ENCODE results near the gene TNFRSF1A. TPM values are rescaled to one million over a fixed set of nuclear protein-coding genes. Genes with fewer than 3 reads are reported as not detected.

Gene TNFRSF1A
- total and polyA plus RNA-seq, 9 of the 15 experiments (the other 6 are each of a cell fraction or from before 2014, with no cell fraction given), result 0.76 to 43.5 (median 30.0) TPM

DNA sequence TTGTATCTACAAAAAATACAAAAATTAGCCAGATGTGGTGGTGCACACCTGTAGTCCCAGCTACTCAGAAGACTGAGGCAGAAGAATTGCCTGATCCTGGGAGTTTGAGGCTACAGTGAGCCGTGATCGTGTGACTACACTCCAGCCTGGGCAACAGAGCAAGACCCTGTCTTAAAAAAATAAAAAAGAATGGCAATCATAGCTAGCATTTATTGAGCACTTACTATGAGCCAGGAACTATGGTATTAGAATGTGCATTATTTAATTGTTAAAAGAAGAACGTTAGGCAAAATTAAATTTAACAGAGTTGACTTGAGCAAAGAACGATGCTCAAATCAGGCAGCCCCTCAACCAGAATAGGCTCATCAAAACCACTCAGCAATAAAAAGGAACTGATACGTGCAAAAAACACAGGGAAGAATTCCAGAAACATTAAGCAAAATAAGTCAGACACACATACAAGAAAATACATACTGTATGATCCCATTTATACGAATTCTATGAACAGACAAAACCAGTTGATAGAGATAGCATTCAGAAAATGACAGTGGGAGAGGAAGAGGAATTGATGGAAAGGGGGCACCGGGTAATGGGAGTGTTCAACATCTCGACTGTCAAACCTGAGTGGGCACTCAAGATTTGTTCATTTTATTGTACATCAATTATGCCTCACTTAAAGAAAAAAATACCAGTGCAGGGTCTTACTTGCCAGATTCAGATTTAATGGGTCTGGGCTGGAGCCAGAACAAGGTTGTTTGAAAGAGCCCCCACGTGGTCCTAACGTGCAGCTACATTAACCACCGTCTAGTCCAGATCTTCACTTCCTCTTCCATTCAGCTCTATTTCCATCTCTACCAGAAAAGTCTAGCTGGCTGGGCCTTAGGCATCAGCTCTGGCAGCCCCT is 25.4 kb upstream of the TNFRSF1A start (continued):
- TF ChIP-seq, protein P1, sequence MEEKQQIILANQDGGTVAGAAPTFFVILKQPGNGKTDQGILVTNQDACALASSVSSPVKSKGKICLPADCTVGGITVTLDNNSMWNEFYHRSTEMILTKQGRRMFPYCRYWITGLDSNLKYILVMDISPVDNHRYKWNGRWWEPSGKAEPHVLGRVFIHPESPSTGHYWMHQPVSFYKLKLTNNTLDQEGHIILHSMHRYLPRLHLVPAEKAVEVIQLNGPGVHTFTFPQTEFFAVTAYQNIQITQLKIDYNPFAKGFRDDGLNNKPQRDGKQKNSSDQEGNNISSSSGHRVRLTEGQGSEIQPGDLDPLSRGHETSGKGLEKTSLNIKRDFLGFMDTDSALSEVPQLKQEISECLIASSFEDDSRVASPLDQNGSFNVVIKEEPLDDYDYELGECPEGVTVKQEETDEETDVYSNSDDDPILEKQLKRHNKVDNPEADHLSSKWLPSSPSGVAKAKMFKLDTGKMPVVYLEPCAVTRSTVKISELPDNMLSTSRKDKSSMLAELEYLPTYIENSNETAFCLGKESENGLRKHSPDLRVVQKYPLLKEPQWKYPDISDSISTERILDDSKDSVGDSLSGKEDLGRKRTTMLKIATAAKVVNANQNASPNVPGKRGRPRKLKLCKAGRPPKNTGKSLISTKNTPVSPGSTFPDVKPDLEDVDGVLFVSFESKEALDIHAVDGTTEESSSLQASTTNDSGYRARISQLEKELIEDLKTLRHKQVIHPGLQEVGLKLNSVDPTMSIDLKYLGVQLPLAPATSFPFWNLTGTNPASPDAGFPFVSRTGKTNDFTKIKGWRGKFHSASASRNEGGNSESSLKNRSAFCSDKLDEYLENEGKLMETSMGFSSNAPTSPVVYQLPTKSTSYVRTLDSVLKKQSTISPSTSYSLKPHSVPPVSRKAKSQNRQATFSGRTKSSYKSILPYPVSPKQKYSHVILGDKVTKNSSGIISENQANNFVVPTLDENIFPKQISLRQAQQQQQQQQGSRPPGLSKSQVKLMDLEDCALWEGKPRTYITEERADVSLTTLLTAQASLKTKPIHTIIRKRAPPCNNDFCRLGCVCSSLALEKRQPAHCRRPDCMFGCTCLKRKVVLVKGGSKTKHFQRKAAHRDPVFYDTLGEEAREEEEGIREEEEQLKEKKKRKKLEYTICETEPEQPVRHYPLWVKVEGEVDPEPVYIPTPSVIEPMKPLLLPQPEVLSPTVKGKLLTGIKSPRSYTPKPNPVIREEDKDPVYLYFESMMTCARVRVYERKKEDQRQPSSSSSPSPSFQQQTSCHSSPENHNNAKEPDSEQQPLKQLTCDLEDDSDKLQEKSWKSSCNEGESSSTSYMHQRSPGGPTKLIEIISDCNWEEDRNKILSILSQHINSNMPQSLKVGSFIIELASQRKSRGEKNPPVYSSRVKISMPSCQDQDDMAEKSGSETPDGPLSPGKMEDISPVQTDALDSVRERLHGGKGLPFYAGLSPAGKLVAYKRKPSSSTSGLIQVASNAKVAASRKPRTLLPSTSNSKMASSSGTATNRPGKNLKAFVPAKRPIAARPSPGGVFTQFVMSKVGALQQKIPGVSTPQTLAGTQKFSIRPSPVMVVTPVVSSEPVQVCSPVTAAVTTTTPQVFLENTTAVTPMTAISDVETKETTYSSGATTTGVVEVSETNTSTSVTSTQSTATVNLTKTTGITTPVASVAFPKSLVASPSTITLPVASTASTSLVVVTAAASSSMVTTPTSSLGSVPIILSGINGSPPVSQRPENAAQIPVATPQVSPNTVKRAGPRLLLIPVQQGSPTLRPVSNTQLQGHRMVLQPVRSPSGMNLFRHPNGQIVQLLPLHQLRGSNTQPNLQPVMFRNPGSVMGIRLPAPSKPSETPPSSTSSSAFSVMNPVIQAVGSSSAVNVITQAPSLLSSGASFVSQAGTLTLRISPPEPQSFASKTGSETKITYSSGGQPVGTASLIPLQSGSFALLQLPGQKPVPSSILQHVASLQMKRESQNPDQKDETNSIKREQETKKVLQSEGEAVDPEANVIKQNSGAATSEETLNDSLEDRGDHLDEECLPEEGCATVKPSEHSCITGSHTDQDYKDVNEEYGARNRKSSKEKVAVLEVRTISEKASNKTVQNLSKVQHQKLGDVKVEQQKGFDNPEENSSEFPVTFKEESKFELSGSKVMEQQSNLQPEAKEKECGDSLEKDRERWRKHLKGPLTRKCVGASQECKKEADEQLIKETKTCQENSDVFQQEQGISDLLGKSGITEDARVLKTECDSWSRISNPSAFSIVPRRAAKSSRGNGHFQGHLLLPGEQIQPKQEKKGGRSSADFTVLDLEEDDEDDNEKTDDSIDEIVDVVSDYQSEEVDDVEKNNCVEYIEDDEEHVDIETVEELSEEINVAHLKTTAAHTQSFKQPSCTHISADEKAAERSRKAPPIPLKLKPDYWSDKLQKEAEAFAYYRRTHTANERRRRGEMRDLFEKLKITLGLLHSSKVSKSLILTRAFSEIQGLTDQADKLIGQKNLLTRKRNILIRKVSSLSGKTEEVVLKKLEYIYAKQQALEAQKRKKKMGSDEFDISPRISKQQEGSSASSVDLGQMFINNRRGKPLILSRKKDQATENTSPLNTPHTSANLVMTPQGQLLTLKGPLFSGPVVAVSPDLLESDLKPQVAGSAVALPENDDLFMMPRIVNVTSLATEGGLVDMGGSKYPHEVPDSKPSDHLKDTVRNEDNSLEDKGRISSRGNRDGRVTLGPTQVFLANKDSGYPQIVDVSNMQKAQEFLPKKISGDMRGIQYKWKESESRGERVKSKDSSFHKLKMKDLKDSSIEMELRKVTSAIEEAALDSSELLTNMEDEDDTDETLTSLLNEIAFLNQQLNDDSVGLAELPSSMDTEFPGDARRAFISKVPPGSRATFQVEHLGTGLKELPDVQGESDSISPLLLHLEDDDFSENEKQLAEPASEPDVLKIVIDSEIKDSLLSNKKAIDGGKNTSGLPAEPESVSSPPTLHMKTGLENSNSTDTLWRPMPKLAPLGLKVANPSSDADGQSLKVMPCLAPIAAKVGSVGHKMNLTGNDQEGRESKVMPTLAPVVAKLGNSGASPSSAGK (IDR thresholded peaks at IDR 0.05), result peak; percentile 46; the same call in 1 of the 2 replicates
- TF ChIP-seq NFIX (CRISPR knock-in tag; IDR thresholded peaks at IDR 0.05; ENCODE audit: low read depth), result no peak

All from K562 (cell line).